ENCODE results near the gene RWDD4. TPM values are rescaled to one million over a fixed set of nuclear protein-coding genes. Genes with fewer than 3 reads are reported as not detected.

The RWDD4 gene
- 15.3 and 17.4 TPM in 2 replicates for total RNA-seq (2022)
- Bru-seq, nascent RNA, result percentile 67 among the genes with signal in this experiment
- percentile 69 among the genes with signal in this experiment for BruChase-seq, experiment 1, labeled RNA remaining after a 2-hour chase
- BruChase-seq, experiment 2, labeled RNA remaining after a 6-hour chase, result percentile 74 among the genes with signal in this experiment
- long read RNA-seq, transcript RWDD4-202 (7 exons, 2,590 nt), result major isoform, 18 of 29 reads
- long read RNA-seq, partial matches to known transcripts, result 0 of 29 reads
- long read RNA-seq, other reads (novel, unspliced or antisense), result 11 of 29 reads

- Histone ChIP-seq H3K4me1 (peaks cover 10% of the 10 kb centered on the region; the same call in 1 of the 2 replicates), H3K27me3 (replicated peaks; ENCODE audit: control insufficient read depth, insufficient read depth, low read length) (no peaks in the 10 kb centered on the region), H3K4me3 (ENCODE audit: low read depth, low read length) (peak within 1 kb of the TSS; percentile 69), H3K36me3 (ENCODE audit: control insufficient read depth, insufficient read depth, low read length) (no peaks in the 10 kb centered on the region), H3K9me3 (no peaks in the 10 kb centered on the region)
- BruUV-seq (replicated peaks), result no TSS peak
- peaks cover 8% of the 10 kb centered on the region for H3K36me3 Mint-ChIP-seq (ENCODE audit: insufficient read depth, unreplicated experiment)
- ChIA-PET CTCF (interaction anchor here (1.2 kb wide), 1 partner anchor 155 kb away, joined by 3 read pairs; no protein-coding TSS in a partner anchor), POLR2A (interaction anchor here (0.6 to 0.9 kb wide), 2 partner anchors 63 to 166 kb away, joined by 3 read pairs; no protein-coding TSS in a partner anchor)
- intact Hi-C loops (cut with micrococcal nuclease; ENCODE audit: unreplicated experiment), result loop anchor here (1.0 kb wide), 1 partner anchor 155 kb away; no protein-coding TSS in a partner anchor
- H3K4me1 Mint-ChIP-seq (ENCODE audit: low read depth, unreplicated experiment), result no peaks in the 10 kb centered on the region
- H3K27ac Mint-ChIP-seq (ENCODE audit: unreplicated experiment), result peak within 1 kb of the TSS; percentile 89
- TF ChIP-seq, protein P1, sequence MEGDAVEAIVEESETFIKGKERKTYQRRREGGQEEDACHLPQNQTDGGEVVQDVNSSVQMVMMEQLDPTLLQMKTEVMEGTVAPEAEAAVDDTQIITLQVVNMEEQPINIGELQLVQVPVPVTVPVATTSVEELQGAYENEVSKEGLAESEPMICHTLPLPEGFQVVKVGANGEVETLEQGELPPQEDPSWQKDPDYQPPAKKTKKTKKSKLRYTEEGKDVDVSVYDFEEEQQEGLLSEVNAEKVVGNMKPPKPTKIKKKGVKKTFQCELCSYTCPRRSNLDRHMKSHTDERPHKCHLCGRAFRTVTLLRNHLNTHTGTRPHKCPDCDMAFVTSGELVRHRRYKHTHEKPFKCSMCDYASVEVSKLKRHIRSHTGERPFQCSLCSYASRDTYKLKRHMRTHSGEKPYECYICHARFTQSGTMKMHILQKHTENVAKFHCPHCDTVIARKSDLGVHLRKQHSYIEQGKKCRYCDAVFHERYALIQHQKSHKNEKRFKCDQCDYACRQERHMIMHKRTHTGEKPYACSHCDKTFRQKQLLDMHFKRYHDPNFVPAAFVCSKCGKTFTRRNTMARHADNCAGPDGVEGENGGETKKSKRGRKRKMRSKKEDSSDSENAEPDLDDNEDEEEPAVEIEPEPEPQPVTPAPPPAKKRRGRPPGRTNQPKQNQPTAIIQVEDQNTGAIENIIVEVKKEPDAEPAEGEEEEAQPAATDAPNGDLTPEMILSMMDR (IDR thresholded peaks at IDR 0.05; ENCODE audit: insufficient read depth in 1 of 2, low read depth in 1 of 2, low read length in 1 of 2, severe bottlenecking in 1 of 2, unreplicated experiment in 1 of 2), result no peak
- no peaks in the 10 kb centered on the region for H3K9me3 Mint-ChIP-seq (ENCODE audit: unreplicated experiment)
- peak within 1 kb of the TSS; percentile 84 for H3K4me3 Mint-ChIP-seq (ENCODE audit: unreplicated experiment)
- no peaks in the 10 kb centered on the region for H3K27me3 Mint-ChIP-seq (ENCODE audit: insufficient read depth, unreplicated experiment)
- DNase-seq, result peak; percentile 97 to 99
Measured at GRCh38 chr4:183659029-183659871, at the start of gene RWDD4, which contains the start of gene TRAPPC11. TSS of gene RWDD4 (minus strand) at chr4:183659185. CDS start at chr4:183658952, 233 bp downstream. TSS of gene TRAPPC11 (plus strand) at chr4:183659293. CDS start at chr4:183663868, 4,575 bp downstream.

- POLR2A ChIA-PET, result no interaction called here
- H3K9me3 Mint-ChIP-seq (ENCODE audit: unreplicated experiment), result no peaks in the 10 kb centered on the region
- no peaks in the 10 kb centered on the region for H3K27me3 Mint-ChIP-seq (ENCODE audit: insufficient read depth, unreplicated experiment)
- CTCF ChIA-PET, result no interaction called here
- Histone ChIP-seq H3K4me3 (ENCODE audit: low read depth, low read length) (no peak overlapping the region), H3K9me3 (no peaks in the 10 kb centered on the region; the same call in 1 of the 2 replicates), H3K4me1 (no peaks in the 10 kb centered on the region), H3K27me3 (replicated peaks; ENCODE audit: control insufficient read depth, insufficient read depth, low read length) (no peaks in the 10 kb centered on the region), H3K36me3 (ENCODE audit: control insufficient read depth, insufficient read depth, low read length) (peaks cover 3% of the 10 kb centered on the region)
- no TSS peak for BruUV-seq (replicated peaks)
- TF ChIP-seq, protein P1 (IDR thresholded peaks at IDR 0.05; ENCODE audit: insufficient read depth in 1 of 2, low read depth in 1 of 2, low read length in 1 of 2, severe bottlenecking in 1 of 2, unreplicated experiment in 1 of 2), result no peak
- intact Hi-C loops (cut with micrococcal nuclease; ENCODE audit: unreplicated experiment), result no loop called here
- H3K36me3 Mint-ChIP-seq (ENCODE audit: insufficient read depth, unreplicated experiment), result peaks cover 40% of the 10 kb centered on the region
- H3K4me3 Mint-ChIP-seq (ENCODE audit: unreplicated experiment), result no peak overlapping the region
- DNase-seq, result no peak
- no peaks in the 10 kb centered on the region for H3K4me1 Mint-ChIP-seq (ENCODE audit: low read depth, unreplicated experiment)
- no peak overlapping the region for H3K27ac Mint-ChIP-seq (ENCODE audit: unreplicated experiment)
Measured at GRCh38 chr4:183702492-183702891, 43.5 kb upstream of the RWDD4 start.

- no peak overlapping the region for H3K27ac Mint-ChIP-seq (ENCODE audit: unreplicated experiment)
- H3K4me1 ChIP-seq, result no peaks in the 10 kb centered on the region
- H3K27me3 ChIP-seq (replicated peaks; ENCODE audit: control insufficient read depth, insufficient read depth, low read length), result no peaks in the 10 kb centered on the region
- no peak overlapping the region for H3K4me3 Mint-ChIP-seq (ENCODE audit: unreplicated experiment)
- H3K36me3 ChIP-seq (ENCODE audit: control insufficient read depth, insufficient read depth, low read length), result peaks cover 3% of the 10 kb centered on the region
- no TSS peak for BruUV-seq (replicated peaks)
- H3K9me3 Mint-ChIP-seq (ENCODE audit: unreplicated experiment), result no peaks in the 10 kb centered on the region
- no peak for DNase-seq
- intact Hi-C loops (cut with micrococcal nuclease; ENCODE audit: unreplicated experiment), result no loop called here
- H3K9me3 ChIP-seq, result no peaks in the 10 kb centered on the region
- H3K4me1 Mint-ChIP-seq (ENCODE audit: low read depth, unreplicated experiment), result no peaks in the 10 kb centered on the region
- TF ChIP-seq, protein P1 (IDR thresholded peaks at IDR 0.05; ENCODE audit: insufficient read depth in 1 of 2, low read depth in 1 of 2, low read length in 1 of 2, severe bottlenecking in 1 of 2, unreplicated experiment in 1 of 2), result no peak
- POLR2A ChIA-PET, result no interaction called here
- CTCF ChIA-PET, result no interaction called here
- peaks cover 48% of the 10 kb centered on the region for H3K36me3 Mint-ChIP-seq (ENCODE audit: insufficient read depth, unreplicated experiment)
- H3K4me3 ChIP-seq (ENCODE audit: low read depth, low read length), result no peak overlapping the region
- H3K27me3 Mint-ChIP-seq (ENCODE audit: insufficient read depth, unreplicated experiment), result no peaks in the 10 kb centered on the region
Measured at GRCh38 chr4:183700407-183700806, 41.4 kb upstream of the RWDD4 start.
